GM10266 (cell line): ENCODE measurements around the gene PACS1.

Source experiments
- DNase-seq: peaks from one replicate; pipeline ENCODE4 v3.0.0; 2012; ENCODE audit errors: extremely low spot score
- CTCF ChIP-seq: IDR thresholded peaks from 2 replicates; pipeline ENCODE4 v1.5.1; 2012; ENCODE audit warnings: mild to moderate bottlenecking, low read depth; ENCODE audit not compliant: control insufficient read depth, insufficient read depth; ENCODE audit errors: missing control alignments

The PACS1 gene

GRCh38 chr11:66045177-66045639 is 24.9 kb upstream of the PACS1 start:
- TF ChIP-seq CTCF, result peak; percentile 93
- DNase-seq, result peak; percentile 95

GRCh38 chr11:66046901-66047300 is 23.2 kb upstream of the PACS1 start:
- TF ChIP-seq CTCF, result no peak
- DNase-seq, result no peak

GRCh38 chr11:66047541-66048365 is 22.3 kb upstream of the PACS1 start:
- TF ChIP-seq CTCF, result no peak
- DNase-seq, result no peak

- no peak for TF ChIP-seq CTCF
- no peak for DNase-seq
Measured at GRCh38 chr11:66048547-66049323, 21.3 kb upstream of the PACS1 start, which contains the start of gene GAL3ST3. GAL3ST3 (minus strand) TSS chr11:66049161; CDS start chr11:66045415, 3,746 bp downstream.

GRCh38 chr11:66050581-66051231 is 19.4 kb upstream of the PACS1 start:
- DNase-seq, result no peak
- TF ChIP-seq CTCF, result no peak

- no peak for TF ChIP-seq CTCF
- DNase-seq, result no peak
Measured at GRCh38 chr11:66051371-66051765, 18.7 kb upstream of the PACS1 start.
